HG03060 (cell line): ENCODE data around the gene MMS22L.
"Not testable (repeated sequence)": the region's sequence is repeated elsewhere in the genome, so short reads cannot be mapped to it uniquely, and the experiment has no call there.

ENCODE experiments used
- ATAC-seq: cut with Tn5 transposase; IDR thresholded peaks from one replicate; pipeline ENCODE4 v1.9.1; 2021; ENCODE audit warnings: low read depth, moderate number of reproducible peaks; ENCODE audit not compliant: unreplicated experiment

The MMS22L gene

DNA sequence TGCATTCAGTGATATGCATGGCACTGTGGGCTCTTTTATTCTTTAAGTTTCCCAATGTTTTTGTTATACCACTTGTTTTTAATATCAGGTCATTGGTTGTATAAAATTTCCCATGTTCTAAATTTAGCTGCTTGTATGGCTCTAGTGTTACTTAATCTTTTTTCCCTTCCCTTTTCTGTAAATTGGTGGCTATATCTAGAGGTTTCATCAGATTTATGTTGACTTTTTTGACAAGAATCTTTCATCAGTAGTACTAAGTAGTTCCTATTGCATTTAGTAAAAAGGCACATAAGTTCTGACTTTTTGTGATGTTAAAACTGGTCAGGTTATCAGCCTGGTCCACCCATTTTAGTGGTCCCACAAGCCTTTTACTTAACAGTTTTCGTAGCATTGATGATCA lies 51.1 kb downstream of the MMS22L start:
- ATAC-seq = no peak

GRCh38 chr6:97222903-97223302 lies 60.1 kb downstream of the MMS22L start:
- no peak for ATAC-seq

- ATAC-seq = no peak
Measured at GRCh38 chr6:97218912-97219311, 64.1 kb downstream of the MMS22L start.

DNA sequence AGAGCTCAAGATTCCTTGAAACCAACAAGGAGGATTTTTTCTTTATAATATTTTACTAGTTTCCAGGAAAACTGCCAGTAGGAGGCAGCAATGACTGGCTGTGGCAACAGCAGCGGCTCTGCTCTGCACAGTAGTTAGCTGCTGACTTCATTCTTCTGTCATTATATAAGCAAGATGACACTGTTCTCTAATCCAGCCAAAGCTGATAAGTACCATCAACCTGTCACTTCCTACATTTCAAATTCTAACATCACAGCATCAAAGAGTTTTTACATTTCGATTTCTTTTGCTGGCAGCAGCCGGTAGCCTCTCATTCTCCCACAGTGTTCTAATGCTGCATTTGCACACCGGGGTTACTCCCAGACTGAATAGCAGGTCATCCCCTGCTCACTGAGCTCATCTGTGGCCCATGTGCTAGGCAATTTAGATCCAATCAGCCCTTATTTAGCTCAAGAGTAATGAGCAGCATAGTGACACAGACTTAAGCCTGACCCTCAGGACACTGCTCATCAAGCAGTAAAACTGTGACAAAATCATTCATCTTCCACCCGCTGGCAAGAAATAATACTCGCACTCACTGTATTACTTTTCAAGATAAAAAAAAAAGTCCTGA lies 67.8 kb downstream of the MMS22L start:
- ATAC-seq = no peak

- no peak for ATAC-seq
Measured at GRCh38 chr6:97214671-97215070, 68.3 kb downstream of the MMS22L start.

GRCh38 chr6:97207383-97207782 lies 75.6 kb downstream of the MMS22L start:
- no peak for ATAC-seq

GRCh38 chr6:97205966-97206365 lies 77.0 kb downstream of the MMS22L start:
- ATAC-seq = no peak

DNA sequence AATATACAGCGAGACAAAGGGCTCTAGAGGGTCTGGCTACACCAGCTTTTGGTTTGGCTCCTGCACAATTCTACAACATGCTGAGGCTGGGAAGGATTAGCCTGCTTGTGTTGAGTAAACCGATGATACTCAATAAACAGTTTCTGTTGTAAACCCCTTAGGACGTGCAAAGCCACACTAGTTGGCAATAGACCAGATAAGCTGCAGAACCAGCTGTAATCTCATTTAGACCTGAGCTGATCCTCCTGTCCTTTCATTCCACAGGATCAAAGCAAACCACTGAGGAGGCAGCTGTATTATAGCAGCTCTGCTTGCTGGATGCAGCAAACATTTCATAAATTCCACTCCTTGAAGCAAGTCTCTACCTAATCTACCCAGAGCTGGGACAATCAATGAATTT lies 79.7 kb downstream of the MMS22L start:
- ATAC-seq = no peak

GRCh38 chr6:97198046-97198565 lies 84.9 kb downstream of the MMS22L start:
- no peak for ATAC-seq

- ATAC-seq = no peak
Measured at GRCh38 chr6:97195117-97195516, 87.9 kb downstream of the MMS22L start.

DNA sequence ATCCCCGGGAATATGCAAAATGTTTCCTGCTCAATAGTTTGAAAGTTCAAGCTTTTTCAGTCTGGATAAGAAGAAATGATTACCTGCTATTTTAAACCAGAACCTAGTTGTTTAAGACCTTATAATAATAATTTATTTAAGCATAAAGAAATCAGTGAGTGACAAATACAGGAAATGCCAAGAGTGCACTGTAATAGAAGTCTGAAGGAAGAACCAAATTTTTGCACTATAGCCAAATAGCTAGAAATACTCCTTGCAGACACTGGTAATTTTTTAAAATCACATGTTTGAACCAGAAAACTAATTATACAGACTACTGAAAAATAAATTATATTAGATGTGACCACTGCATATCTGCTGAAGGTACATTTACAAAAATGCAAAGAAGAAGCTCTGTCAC lies 93.2 kb downstream of the MMS22L start:
- ATAC-seq = no peak

GRCh38 chr6:97187951-97188350 lies 95.1 kb downstream of the MMS22L start:
- no peak for ATAC-seq

DNA sequence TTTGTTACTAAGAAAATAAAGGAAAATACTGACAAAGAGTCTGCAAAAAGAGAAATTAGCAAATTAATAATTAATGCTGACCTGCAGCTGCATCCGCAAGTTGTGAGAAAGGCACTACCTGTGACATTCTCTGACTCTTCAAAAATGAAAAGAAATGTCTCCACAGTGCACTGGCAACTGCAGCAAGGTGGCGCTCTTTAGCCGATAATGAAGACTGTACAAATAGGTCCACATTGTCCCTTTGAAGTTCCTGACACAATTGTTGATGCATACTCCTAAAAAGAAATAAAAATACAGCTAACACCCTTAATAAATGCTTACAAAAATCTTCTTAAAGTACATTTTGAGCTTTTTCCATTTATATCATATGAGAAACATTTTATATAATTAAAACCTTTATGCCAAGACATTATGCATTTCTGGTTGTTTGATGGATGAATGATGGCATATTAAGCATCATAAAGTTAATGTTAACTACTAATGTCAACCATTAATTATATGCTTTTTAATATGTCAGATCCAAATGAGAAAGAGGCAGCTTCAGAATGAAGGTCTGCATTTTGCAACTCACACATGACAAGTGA lies 96.5 kb downstream of the MMS22L start:
- ATAC-seq = peak; percentile 91

- no peak for ATAC-seq
Measured at GRCh38 chr6:97177905-97178304, 105.1 kb downstream of the MMS22L start.

GRCh38 chr6:97176468-97176867 lies 106.5 kb downstream of the MMS22L start:
- no peak for ATAC-seq

DNA sequence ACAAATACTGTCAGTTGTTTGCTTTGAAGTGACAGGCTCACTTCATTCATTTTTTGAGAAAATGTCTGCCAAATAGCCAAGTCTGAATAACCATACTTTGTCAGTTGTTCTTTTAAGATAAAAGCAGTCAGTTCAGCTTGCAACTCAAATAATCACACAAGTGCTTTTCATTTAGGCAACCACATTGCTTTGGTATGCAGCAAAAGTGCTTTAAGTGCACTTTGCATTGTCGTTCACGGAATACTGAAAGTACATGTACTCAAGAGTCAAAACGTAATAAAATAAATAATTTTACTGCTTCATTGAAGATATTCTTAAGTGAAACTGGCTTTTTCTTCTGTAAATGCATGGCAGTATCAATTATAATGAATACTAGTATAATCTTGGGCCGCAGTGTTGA lies 107.2 kb downstream of the MMS22L start:
- no peak for ATAC-seq

GRCh38 chr6:97174471-97174870 lies 108.5 kb downstream of the MMS22L start:
- no peak for ATAC-seq

- no peak for ATAC-seq
Measured at GRCh38 chr6:97160280-97160679, 122.7 kb downstream of the MMS22L start.

- not testable (repeated sequence) for ATAC-seq
Measured at GRCh38 chr6:97155447-97155846, 127.6 kb downstream of the MMS22L start.

DNA sequence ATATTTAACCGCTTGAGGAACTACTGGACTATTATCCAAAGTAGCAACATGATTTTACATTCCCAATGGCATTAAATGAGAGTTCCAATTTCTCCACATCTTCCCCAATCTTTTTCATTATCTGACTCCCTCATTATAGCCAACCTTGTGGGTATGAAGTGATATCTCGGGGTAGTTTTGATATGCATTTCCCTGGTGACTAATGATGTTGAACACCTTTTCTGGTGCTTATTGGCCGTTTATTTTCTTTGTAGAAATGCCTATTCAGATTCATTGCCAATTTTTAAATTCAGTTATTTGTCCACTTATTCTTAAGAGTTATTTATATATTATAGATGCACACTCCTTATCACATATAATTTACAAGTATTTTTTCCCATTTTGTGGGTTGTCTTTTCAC lies 129.0 kb downstream of the MMS22L start:
- no peak for ATAC-seq

DNA sequence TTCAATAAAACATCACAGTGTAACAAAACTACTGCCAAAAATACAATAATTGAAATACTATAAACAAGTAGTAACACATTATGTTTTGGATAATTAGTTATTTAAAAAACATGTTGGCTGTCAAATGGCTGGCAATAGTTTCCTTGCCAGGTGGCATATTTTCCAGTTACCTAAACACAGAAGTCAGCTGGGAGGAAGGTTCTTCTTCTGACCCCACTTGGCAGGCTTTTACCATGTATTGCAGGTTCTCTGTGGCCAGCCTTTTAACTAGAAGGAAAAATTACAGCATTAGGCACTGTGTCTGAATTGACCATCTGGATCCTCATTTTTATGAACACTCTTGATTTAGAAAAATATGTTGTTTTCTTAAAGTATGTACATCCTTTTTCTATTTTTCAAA lies 131.4 kb downstream of the MMS22L start:
- ATAC-seq = no peak

DNA sequence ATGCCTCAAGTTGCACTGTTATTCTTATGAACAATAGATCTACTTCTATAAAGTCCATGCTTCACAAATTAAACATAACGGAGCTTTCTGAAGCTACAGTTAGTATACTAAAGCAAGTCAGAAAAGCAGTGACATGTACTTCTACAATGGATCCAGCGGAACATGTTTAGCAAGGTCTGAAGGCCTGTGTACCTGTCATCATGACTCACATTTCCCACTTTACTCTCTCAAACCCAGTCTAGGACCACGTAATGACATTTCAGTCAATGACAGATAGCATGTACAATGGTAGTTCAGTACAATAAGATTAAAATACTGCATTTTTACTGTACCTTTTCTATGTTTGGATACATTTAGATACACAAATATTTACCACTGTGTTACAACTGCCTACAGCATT lies 132.1 kb downstream of the MMS22L start:
- no peak for ATAC-seq
